ENCODE measurements around the gene MYL10.

Gene MYL10

DNA sequence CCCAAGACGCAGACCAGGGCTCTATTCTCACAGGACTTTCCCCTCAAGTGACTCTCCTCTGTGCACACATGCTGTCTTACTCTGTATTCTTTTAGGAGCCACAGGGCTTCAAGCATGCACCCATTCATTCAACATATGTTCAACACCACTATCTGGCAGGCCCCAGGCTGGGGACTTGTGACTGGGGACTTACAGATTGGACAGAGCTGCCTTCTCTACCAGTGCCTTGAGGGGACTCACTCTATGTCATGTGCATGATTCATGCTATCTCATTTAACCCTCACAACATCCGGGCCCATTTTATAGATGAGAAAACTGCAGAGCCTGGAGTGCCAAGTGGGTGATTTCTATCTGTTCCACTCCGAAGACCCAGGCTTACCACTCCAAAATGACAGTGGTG lies 34.3 kb downstream of the MYL10 start:
- TF ChIP-seq, protein P1, sequence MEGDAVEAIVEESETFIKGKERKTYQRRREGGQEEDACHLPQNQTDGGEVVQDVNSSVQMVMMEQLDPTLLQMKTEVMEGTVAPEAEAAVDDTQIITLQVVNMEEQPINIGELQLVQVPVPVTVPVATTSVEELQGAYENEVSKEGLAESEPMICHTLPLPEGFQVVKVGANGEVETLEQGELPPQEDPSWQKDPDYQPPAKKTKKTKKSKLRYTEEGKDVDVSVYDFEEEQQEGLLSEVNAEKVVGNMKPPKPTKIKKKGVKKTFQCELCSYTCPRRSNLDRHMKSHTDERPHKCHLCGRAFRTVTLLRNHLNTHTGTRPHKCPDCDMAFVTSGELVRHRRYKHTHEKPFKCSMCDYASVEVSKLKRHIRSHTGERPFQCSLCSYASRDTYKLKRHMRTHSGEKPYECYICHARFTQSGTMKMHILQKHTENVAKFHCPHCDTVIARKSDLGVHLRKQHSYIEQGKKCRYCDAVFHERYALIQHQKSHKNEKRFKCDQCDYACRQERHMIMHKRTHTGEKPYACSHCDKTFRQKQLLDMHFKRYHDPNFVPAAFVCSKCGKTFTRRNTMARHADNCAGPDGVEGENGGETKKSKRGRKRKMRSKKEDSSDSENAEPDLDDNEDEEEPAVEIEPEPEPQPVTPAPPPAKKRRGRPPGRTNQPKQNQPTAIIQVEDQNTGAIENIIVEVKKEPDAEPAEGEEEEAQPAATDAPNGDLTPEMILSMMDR (IDR thresholded peaks at IDR 0.05; ENCODE audit: insufficient read depth, low read depth, low read length, missing control alignments), result no peak
- no peak for DNase-seq (ENCODE audit: low read depth)
- H3K4me3 ChIP-seq (ENCODE audit: low read length), result no peak overlapping the region

DNA sequence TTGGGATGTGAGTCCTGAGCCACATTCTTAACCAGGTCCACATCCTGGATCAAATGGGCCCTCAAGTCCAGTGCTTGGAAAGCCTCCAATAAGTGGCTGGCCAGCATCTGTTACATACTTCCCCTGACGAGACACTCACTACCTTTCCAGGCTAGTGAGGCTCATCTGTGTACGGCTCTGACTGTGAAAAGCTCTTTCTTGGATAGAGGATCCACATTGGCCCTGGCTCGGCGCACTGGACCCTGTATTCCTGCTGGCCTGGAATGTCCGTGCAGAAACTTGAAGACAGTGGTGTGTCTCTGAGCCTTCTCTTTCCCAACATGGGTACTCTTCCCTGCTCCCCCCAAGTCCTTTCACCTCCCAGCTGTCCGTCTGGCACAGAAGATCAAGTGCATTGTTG lies 35.5 kb downstream of the MYL10 start:
- H3K4me3 ChIP-seq (ENCODE audit: low read length), result no peak overlapping the region
- no peak for DNase-seq (ENCODE audit: low read depth)
- TF ChIP-seq, protein P1 (IDR thresholded peaks at IDR 0.05; ENCODE audit: insufficient read depth, low read depth, low read length, missing control alignments), result no peak

DNA sequence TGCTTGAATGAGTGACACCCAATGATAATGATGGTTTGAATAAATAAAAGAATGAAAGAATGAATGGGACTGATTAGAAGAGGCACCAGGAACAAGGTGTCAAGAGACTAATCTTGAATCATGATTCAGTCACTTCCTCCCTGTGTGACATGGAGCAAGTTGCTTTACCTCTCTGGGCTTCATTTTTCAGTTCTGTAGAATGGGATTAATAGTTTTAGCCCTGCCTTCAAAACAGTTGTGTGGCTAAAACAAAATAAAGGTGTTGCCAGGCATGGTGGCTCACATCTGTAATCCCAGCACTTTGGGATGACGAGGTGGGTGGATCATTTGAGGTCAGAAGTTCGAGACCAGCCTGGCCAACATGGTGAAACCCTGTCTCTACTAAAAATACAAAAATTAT lies 37.6 kb downstream of the MYL10 start:
- DNase-seq (ENCODE audit: low read depth), result no peak
- H3K4me3 ChIP-seq (ENCODE audit: low read length), result no peak overlapping the region
- TF ChIP-seq, protein P1 (IDR thresholded peaks at IDR 0.05; ENCODE audit: insufficient read depth, low read depth, low read length, missing control alignments), result no peak

DNA sequence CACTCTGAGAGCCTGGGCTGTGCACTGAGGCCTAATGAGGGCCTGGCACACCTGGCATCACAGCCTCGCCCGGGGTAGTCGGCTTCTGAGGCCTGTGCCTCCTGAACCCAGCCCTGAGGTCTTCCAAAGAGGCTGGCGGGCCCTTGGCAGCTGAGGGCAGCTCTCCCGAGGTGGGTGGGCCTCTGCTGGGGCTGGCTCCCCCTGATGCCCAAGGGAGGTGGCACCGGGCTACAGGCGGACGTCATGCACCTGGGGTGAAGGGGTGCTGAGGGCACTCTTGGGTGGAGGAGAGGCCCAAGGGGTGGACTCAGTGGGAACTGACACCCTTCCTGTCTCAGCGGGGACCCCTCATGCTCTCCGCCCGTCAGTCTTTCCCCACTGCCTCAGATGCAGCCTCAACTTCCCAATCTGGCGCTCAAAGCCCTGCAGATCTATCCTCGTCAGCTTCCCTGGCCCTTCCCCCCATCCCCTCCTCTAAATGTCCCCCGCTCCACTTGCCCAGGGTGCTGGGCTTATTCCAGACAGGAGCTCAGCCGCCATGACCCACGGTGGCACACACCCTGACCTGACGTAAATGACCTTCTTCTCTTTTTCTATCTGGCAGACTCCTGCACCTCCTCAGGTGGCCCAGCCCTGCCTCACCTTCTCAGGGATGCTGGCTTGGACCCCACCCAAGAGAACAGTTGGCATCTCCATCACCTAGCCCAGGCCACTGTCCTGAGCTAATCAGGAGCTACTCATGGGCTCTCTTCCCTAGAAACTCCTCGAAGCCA lies 38.2 kb downstream of the MYL10 start:
- no peak for DNase-seq (ENCODE audit: low read depth)
- no peak overlapping the region for H3K4me3 ChIP-seq (ENCODE audit: low read length)
- TF ChIP-seq, protein P1 (IDR thresholded peaks at IDR 0.05; ENCODE audit: insufficient read depth, low read depth, low read length, missing control alignments), result no peak

DNA sequence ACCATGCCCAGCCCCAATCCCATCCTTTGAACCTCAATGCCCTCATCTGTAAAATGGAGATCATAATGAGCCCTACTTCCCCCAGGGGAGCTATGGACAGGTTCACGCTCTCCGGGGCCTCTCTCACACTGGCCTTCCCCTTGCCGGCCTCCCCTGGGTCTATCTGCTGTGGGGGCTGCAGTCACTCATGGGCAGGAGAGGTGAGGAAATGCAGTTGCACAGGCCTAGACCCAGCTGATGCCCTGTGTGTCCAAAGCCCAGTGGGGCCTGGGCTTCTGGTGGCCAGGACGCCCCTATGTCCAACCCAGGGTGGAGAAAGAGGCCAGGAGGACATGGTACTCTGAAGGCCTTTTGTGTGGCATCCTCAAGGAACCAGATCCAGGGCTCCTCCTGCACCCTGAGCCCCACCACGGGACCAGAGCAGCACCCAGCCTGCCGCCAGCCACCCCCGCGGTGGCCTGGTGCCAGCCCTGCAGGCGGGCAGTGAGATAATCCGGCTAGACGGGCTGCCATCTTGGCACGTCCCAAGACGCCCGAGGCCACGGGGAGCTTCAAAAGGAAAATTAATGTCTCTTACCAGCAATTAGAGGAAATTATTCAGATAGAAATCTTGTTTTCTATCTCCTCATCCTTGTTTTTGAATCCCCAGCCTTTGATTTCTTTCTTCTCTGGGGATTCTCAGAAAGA lies 39.0 kb downstream of the MYL10 start:
- peak; percentile 73 for DNase-seq (ENCODE audit: low read depth)
- TF ChIP-seq, protein P1 (IDR thresholded peaks at IDR 0.05; ENCODE audit: insufficient read depth, low read depth, low read length, missing control alignments), result no peak
- H3K4me3 ChIP-seq (ENCODE audit: low read length), result no peak overlapping the region

DNA sequence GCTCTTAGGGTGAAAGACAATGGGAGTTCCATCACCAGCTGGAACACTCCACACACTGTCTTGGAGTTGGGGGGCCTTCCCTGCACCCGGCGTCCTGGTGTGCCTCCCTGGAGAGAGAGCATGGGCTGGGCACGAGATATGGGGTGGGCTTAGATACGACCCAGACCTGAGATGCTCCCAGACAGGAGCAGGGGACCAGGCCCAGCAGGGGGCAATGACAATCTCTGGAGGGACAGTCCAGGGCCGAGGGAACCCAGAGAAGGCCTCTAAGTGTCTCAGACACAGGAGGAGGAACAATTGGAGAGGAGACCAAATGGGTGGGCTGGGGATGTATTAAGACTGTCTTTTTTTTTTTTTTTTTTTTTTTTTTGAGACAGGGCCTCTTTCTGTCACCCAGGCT lies 40.0 kb downstream of the MYL10 start:
- DNase-seq (ENCODE audit: low read depth), result no peak
- TF ChIP-seq, protein P1 (IDR thresholded peaks at IDR 0.05; ENCODE audit: insufficient read depth, low read depth, low read length, missing control alignments), result no peak
- no peak overlapping the region for H3K4me3 ChIP-seq (ENCODE audit: low read length)

Measured in epithelial cell of esophagus (primary cell).